Endothelial cell of umbilical vein (primary cell): ENCODE data around the gene GJD2. TPM values are rescaled to one million over a fixed set of nuclear protein-coding genes. Genes with fewer than 3 reads are reported as not detected.

ENCODE experiments used
- BruUV-seq: library from RNA; stranded (reverse); fragments of 400-500 nt; replicated peaks from 2 replicates; lab custom pipeline; 2021; lab: Mats Ljungman, UMichigan
- CTCF ChIA-PET: fragments of 300-600, 350-600 bp; sonication (Branson Sonifier 250); formaldehyde crosslinking; loops from one replicate; lab custom pipeline; 2021; ENCODE audit warnings: antibody characterized with exemption, inconsistent platforms; lab: Charles Lee
- POLR2A ChIA-PET: fragments of 300-600, 350-600 bp; sonication (Branson Sonifier 250); formaldehyde crosslinking; loops from one replicate; lab custom pipeline; 2021; ENCODE audit warnings: antibody characterized with exemption, inconsistent platforms; lab: Charles Lee
- DNase-seq: peaks from one replicate; pipeline ENCODE4 v3.0.0-alpha.2; 2011; ENCODE audit warnings: low read depth, low spot score
- FAIRE-seq: peaks from 2 replicates; lab custom pipeline; 2011; peaks lifted over from hg19 to GRCh38; lab: Jason Lieb, UNC
- H2AFZ ChIP-seq: 2 replicates; pipeline ENCODE4 v1.6.0; 2012; ENCODE audit warnings: low read depth, low read length, control low read depth, inconsistent platforms
- H3K27ac ChIP-seq: 2 replicates; pipeline ENCODE4 v1.5.1; 2011; ENCODE audit warnings: low read depth, mild to moderate bottlenecking, control low read depth, low read length, moderate library complexity; ENCODE audit not compliant: insufficient read depth
- H3K27me3 ChIP-seq, 2 experiments: 2 replicates each; pipeline versions ENCODE4 v1.6.0 to v1.6.1; 2011; ENCODE audit warnings: low read length in 2 of 2, mixed read lengths in 1 of 2; ENCODE audit not compliant: control insufficient read depth in 2 of 2, insufficient read depth in 2 of 2
- H3K36me3 ChIP-seq, 2 experiments: 2 replicates in 1 of 2; 3 replicates in 1 of 2; pipeline ENCODE4 v1.5.1; 2011; ENCODE audit warnings: low read length in 2 of 2, mild to moderate bottlenecking in 1 of 2, moderate library complexity in 1 of 2; ENCODE audit not compliant: control insufficient read depth in 2 of 2, insufficient read depth in 2 of 2; ENCODE audit errors: extremely low read depth in 1 of 2
- H3K4me1 ChIP-seq: 3 replicates; pipeline ENCODE4 v1.5.1; 2011; ENCODE audit warnings: mild to moderate bottlenecking, low read length; ENCODE audit not compliant: control insufficient read depth, insufficient read depth; ENCODE audit errors: extremely low read depth
- H3K4me2 ChIP-seq: 2 replicates; pipeline ENCODE4 v1.6.1; 2011; ENCODE audit warnings: low read length, control low read depth, mixed read lengths; ENCODE audit not compliant: insufficient read depth
- H3K4me3 ChIP-seq, 3 experiments: fragments of 200-600 bp in 1 of 3; sonication (generic), shearing (Covaris generic) in 1 of 3; replicated peaks in 1 of 3; 2 replicates each; pipeline ENCODE4 v1.5.1; 2011 to 2016; ENCODE audit warnings: control low read depth in 3 of 3, low read length in 3 of 3, mild to moderate bottlenecking in 2 of 3, inconsistent platforms in 1 of 3, low read depth in 1 of 3, moderate library complexity in 1 of 3; ENCODE audit not compliant: insufficient read depth in 1 of 3
- H3K79me2 ChIP-seq: 2 replicates; pipeline ENCODE4 v1.6.0; 2012; ENCODE audit warnings: low read length, inconsistent platforms; ENCODE audit not compliant: control insufficient read depth, insufficient read depth
- H3K9ac ChIP-seq: replicated peaks from 2 replicates; pipeline ENCODE3; 2011; ENCODE audit warnings: low read length, control low read depth; ENCODE audit not compliant: insufficient read depth; ENCODE audit errors: extremely low read depth
- H3K9me1 ChIP-seq: replicated peaks from 3 replicates; pipeline ENCODE4 v1.6.0; 2011; ENCODE audit warnings: mild to moderate bottlenecking, low read length; ENCODE audit not compliant: control insufficient read depth, insufficient read depth; ENCODE audit errors: extremely low read depth
- H3K9me3 ChIP-seq: replicated peaks from 2 replicates; pipeline ENCODE4 v1.5.1; 2012; ENCODE audit warnings: low read length, inconsistent platforms; ENCODE audit not compliant: control insufficient read depth, insufficient read depth
- H4K20me1 ChIP-seq: replicated peaks from 2 replicates; pipeline ENCODE3; 2011; ENCODE audit warnings: mild to moderate bottlenecking, low read length; ENCODE audit not compliant: control insufficient read depth, insufficient read depth; ENCODE audit errors: extremely low read depth
- CTCF ChIP-seq, 2 donors: IDR thresholded peaks; 1 replicate in 1 of 2; 2 replicates in 1 of 2; pipeline ENCODE4 v1.5.1; 2011; ENCODE audit warnings: low read length in 2 of 2, mild to moderate bottlenecking in 2 of 2, moderate library complexity in 2 of 2, control low read depth in 1 of 2, inconsistent platforms in 1 of 2, low read depth in 1 of 2; ENCODE audit not compliant: insufficient read depth in 1 of 2; ENCODE audit errors: extremely low read depth in 1 of 2
- EZH2 ChIP-seq: IDR thresholded peaks from 2 replicates; pipeline ENCODE4 v1.6.1; 2012; ENCODE audit warnings: borderline replicate concordance, low read depth, mild to moderate bottlenecking, moderate library complexity, low read length, inconsistent platforms; ENCODE audit not compliant: severe bottlenecking
- FOS ChIP-seq: IDR thresholded peaks from 2 replicates; pipeline ENCODE4 v1.6.1; 2011; ENCODE audit warnings: mild to moderate bottlenecking, low read length, moderate library complexity, borderline replicate concordance; ENCODE audit not compliant: insufficient read depth
- GATA2 ChIP-seq: IDR thresholded peaks from 2 replicates; pipeline ENCODE4 v1.7.0; 2011; ENCODE audit warnings: low read depth, mild to moderate bottlenecking, moderate library complexity, mixed read lengths, low read length; ENCODE audit not compliant: insufficient read length, insufficient read depth
- JUN ChIP-seq: IDR thresholded peaks from 2 replicates; pipeline ENCODE4 v1.6.1; 2011; ENCODE audit warnings: borderline replicate concordance, low read depth; ENCODE audit not compliant: insufficient read length, insufficient read depth
- MAX ChIP-seq: IDR thresholded peaks from 2 replicates; pipeline ENCODE4 v1.6.1; 2011; ENCODE audit not compliant: insufficient read depth, insufficient read length
- MYC ChIP-seq: IDR thresholded peaks from one replicate; pipeline ENCODE4 v1.6.1; 2011; ENCODE audit warnings: mild to moderate bottlenecking, low read depth, low read length
- POLR2A ChIP-seq: IDR thresholded peaks from 2 replicates; pipeline ENCODE4 v1.6.1; 2012; ENCODE audit warnings: low read depth, mild to moderate bottlenecking, control low read depth, low read length
- POLR2AphosphoS5 ChIP-seq: IDR thresholded peaks from 2 replicates; pipeline ENCODE4 v1.6.1; 2012; ENCODE audit warnings: low read depth, mild to moderate bottlenecking, control low read depth, low read length, moderate library complexity; ENCODE audit not compliant: insufficient read depth
- dilution Hi-C: fragments of 300-500 bp; cut with MboI; formaldehyde crosslinking; loops from one replicate; pipeline ENCODE4 v1.15.0; 2019; ENCODE audit warnings: low sequenced_read_pairs; ENCODE audit not compliant: extremely low pct_ligation_motif_present
- intact Hi-C: fragments of 100-400 bp; cut with micrococcal nuclease; formaldehyde crosslinking; loops from one replicate; pipeline ENCODE4 v1.10.0; 2022
- polyA plus RNA-seq, 4 experiments: library from polyadenylated mRNA; depleted of rRNA in 3 of 4; stranded (reverse) in 3 of 4; unstranded in 1 of 4; fragments of >200 nt; gene quantifications; 2 replicates each; pipeline versions ENCODE4 v1.2.1 to v1.2.3, GENCODE V29; 2011 to 2012; ENCODE audit warnings: missing spikeins in 1 of 4
- total RNA-seq: library from RNA; stranded (reverse); gene quantifications from 2 replicates; pipeline ENCODE4 v1.2.3, GENCODE V29; 2021

The GJD2 gene
- total and polyA plus RNA-seq, 2 donors (not counting 3 experiments of a cell fraction or from before 2014, with no cell fraction given) = not detected

- dilution Hi-C loops (no loop called here), intact Hi-C loops (no loop called here)
- ChIA-PET POLR2A (no interaction called here), CTCF (interaction anchor here (1.5 kb wide), 1 partner anchor 10 kb away, joined by 5 read pairs; no protein-coding TSS in a partner anchor)
- Histone ChIP-seq H3K4me1 (no peaks in the 10 kb centered on the region), H4K20me1 (no peaks in the 10 kb centered on the region), H3K36me3 (no peaks in the 10 kb centered on the region), H3K27ac (no peak overlapping the region), H3K4me3 (no peak overlapping the region), H3K27me3 (peaks cover 4 to 16% of the 10 kb centered on the region in 2 experiments), H3K4me2 (no peak overlapping the region), H3K9me3 (no peaks in the 10 kb centered on the region), H3K9ac (no peak overlapping the region), H3K9me1 (no peaks in the 10 kb centered on the region), H2AFZ (no peak overlapping the region), H3K79me2 (no peaks in the 10 kb centered on the region)
- FAIRE-seq (no peak), DNase-seq (no peak)
- BruUV-seq = no TSS peak
- no peak for TF ChIP-seq JUN
- TF ChIP-seq EZH2 = no peak
Observed at GRCh38 chr15:34802371-34802770, 47.6 kb upstream of the GJD2 start.

- Histone ChIP-seq H3K79me2 (no peaks in the 10 kb centered on the region), H3K4me2 (no peak overlapping the region), H3K9me1 (no peaks in the 10 kb centered on the region), H3K27ac (no peak overlapping the region), H3K4me3 (no peak overlapping the region), H3K9ac (no peak overlapping the region), H3K4me1 (peaks cover 3% of the 10 kb centered on the region), H4K20me1 (no peaks in the 10 kb centered on the region), H3K36me3 (no peaks in the 10 kb centered on the region), H3K27me3 (peaks cover 18% of the 10 kb centered on the region in 2 experiments), H2AFZ (no peak overlapping the region), H3K9me3 (no peaks in the 10 kb centered on the region)
- dilution Hi-C loops = no loop called here
- ChIA-PET POLR2A (no interaction called here), CTCF (no interaction called here)
- intact Hi-C loops = no loop called here
- BruUV-seq = no TSS peak
- TF ChIP-seq GATA2 = no peak
- TF ChIP-seq EZH2 = no peak
- TF ChIP-seq JUN = no peak
- no peak for TF ChIP-seq CTCF (IDR thresholded peaks at IDR 0.05; ENCODE audit: extremely low read depth in 1 of 2, insufficient read depth in 1 of 2, low read depth in 1 of 2, low read length in 2 of 2)
- no peak for TF ChIP-seq FOS
- TF ChIP-seq POLR2A = no peak
- TF ChIP-seq MYC = no peak
- TF ChIP-seq POLR2AphosphoS5 = no peak
- no peak for TF ChIP-seq MAX
- FAIRE-seq (no peak), DNase-seq (no peak)
Observed at GRCh38 chr15:34799149-34800101, 44.6 kb upstream of the GJD2 start.
